ENCODE measurements around the gene SPN. TPM values are rescaled to one million over a fixed set of nuclear protein-coding genes. Genes with fewer than 3 reads are reported as not detected.
A peak's percentile ranks its signal among the peaks of the same experiment; 100 is the strongest.

SPN gene
- total RNA-seq, 4 donors from 2014 or later = 0.26 to 2.4 (median 0.83) TPM; not detected in 1

DNA sequence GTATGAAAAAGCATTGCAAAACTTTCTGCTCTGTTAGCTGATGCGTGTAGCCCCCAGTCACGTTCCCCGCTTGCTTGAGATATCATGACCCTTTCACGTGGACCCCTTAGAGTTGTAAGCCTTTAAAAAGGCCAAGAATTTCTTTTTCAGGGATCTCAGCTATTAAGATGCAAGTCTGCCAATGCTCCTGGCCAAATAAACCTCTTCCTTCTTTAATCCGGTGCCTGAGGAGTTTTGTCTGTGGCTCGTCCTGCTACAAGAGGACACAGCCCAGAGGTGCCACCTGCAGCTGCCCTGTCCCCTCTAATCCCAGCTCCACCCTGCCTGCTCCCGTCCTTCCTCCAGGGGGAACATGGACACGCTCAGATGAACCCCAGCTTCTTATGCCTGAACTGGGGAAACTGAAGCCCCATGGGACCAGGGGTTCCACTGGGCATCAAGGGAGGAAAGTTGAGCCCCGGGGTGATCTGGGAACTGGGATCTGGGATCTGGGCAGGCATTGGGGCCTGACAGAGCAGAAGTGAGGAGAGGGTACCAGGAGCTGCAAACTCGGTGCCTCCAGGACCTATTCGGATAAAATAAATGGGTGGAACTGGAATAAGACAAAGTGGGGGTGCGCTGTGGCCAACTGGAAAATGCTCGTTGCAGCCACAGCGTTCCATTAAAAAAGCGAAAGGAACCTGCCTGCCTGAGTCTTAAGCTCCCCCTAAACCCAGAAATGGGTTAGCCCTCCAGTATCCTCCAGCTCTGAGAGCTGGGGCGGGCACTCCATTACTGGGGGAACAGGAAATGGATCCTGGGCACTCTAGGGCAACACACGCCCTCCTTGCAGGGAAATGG lies 35.7 kb downstream of the SPN start:
- Histone ChIP-seq H3K27me3 (no peaks in the 10 kb centered on the region), H3K27ac (no peak overlapping the region), H3K36me3 (no peaks in the 10 kb centered on the region), H3K9me3 (no peaks in the 10 kb centered on the region), H3K4me3 (no peak overlapping the region), H3K4me1 (no peaks in the 10 kb centered on the region)
- no peak for DNase-seq
- TF ChIP-seq POLR2A (IDR thresholded peaks at IDR 0.05) = no peak
- TF ChIP-seq, protein P1, sequence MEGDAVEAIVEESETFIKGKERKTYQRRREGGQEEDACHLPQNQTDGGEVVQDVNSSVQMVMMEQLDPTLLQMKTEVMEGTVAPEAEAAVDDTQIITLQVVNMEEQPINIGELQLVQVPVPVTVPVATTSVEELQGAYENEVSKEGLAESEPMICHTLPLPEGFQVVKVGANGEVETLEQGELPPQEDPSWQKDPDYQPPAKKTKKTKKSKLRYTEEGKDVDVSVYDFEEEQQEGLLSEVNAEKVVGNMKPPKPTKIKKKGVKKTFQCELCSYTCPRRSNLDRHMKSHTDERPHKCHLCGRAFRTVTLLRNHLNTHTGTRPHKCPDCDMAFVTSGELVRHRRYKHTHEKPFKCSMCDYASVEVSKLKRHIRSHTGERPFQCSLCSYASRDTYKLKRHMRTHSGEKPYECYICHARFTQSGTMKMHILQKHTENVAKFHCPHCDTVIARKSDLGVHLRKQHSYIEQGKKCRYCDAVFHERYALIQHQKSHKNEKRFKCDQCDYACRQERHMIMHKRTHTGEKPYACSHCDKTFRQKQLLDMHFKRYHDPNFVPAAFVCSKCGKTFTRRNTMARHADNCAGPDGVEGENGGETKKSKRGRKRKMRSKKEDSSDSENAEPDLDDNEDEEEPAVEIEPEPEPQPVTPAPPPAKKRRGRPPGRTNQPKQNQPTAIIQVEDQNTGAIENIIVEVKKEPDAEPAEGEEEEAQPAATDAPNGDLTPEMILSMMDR (IDR thresholded peaks at IDR 0.05) = no peak
- intact Hi-C loops (cut with DNase I; ENCODE audit: low total_unique reads) = no loop called here

DNA sequence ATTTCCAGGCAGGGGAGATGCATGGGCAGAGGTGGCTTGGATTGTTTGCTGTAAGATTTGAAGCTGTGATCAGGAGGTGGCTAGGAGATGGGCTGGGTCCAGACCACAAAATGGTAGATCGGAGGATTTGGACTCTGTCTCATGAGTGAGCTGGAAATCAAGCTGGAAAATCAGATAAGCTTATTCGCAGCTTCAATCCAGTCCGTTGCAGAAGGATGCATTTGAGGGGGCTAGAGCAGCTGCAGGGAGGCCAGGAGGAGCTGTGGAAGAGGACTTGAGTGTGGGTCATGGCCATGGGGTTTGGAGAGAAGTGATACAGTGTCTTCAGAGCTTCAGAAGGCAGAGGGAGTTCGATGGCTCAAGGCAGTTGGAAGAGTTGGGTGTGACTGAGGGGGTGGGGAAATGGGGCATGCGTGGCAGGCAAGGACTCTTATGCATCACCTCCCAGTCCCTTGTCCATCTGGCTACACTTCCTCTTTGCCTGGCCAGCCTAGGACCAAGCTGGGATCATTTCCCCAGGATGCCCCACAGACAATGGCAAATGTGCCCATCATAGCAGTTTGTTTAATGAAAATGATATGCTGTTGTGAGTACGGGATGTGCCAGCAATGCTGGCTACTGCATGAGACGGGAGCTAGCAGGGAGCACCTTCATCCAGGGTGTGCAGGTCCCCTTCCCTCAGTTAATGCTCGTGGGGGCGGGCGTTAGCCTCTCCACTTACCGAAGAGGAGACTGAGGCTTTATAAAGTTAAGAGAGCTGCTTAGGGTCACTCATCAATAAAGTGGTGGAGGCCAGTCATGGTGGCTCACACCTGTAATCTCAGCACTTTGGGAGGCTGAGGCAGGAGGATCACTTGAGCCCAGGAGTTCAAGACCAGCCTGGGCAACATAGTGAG lies 36.5 kb downstream of the SPN start:
- Histone ChIP-seq H3K4me3 (no peak overlapping the region), H3K27me3 (no peaks in the 10 kb centered on the region), H3K36me3 (no peaks in the 10 kb centered on the region), H3K9me3 (no peaks in the 10 kb centered on the region), H3K27ac (no peak overlapping the region), H3K4me1 (no peaks in the 10 kb centered on the region)
- intact Hi-C loops (cut with DNase I; ENCODE audit: low total_unique reads) = no loop called here
- no peak for DNase-seq
- TF ChIP-seq, protein P1 (IDR thresholded peaks at IDR 0.05) = no peak
- no peak for TF ChIP-seq POLR2A (IDR thresholded peaks at IDR 0.05)

DNA sequence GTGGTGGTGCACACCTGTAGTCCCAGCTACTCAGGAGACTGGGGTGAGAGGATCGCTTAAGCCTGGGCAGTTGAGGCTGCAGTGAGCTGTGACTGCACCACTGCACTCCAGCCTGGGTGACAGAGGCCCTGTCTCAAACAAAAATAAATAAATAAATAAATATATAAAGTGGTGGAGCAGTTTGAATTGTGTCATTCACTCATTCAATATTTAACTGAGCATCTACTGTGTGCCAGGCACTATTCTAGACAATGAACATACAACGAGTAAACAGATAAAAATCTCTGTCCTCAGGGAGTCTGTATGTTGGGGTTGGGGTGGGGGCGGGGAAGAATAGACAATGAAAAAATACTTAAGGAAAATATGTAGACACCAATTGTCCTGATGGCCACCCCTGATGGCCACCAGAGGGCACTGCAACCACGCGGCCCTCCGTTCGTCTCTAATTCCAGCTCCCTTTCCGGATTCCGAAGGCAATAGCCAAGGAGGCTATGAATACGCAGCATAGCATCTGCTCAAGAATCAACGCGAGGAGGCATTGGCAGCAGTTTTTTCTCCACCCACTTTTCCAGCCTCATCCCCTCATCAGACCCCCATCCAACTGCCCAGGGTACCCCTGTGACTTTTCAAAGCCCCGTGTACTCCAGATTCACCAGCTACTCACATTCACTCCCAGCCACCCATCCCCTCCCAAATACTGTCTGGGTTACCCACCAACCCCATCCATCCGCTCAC lies 37.4 kb downstream of the SPN start:
- TF ChIP-seq POLR2A (IDR thresholded peaks at IDR 0.05) = no peak
- TF ChIP-seq, protein P1 (IDR thresholded peaks at IDR 0.05) = peak; percentile 79 to 89 (median 84)
- intact Hi-C loops (cut with DNase I; ENCODE audit: low total_unique reads) = no loop called here
- no peaks in the 10 kb centered on the region for H3K9me3 ChIP-seq
- no peaks in the 10 kb centered on the region for H3K36me3 ChIP-seq
- no peak overlapping the region for H3K27ac ChIP-seq
- H3K27me3 ChIP-seq = no peaks in the 10 kb centered on the region
- DNase-seq = peak; percentile 63 to 73
- no peak overlapping the region for H3K4me3 ChIP-seq
- H3K4me1 ChIP-seq = no peaks in the 10 kb centered on the region

DNA sequence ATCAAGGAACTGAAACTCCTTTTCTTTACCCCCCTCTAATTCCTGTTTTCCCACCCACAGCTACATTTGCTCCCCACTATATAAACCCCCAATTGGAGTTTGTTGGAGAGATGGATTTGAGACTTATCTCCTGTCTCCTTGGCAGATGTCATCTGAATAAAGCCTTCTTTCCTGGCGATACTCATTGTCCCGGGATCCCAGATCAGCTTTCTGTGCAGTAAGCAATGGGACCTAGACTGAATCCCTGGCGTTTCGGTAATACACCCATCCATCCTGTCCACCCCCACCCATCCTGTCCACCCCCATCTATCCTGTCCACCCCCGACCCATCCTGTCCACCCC lies 38.1 kb downstream of the SPN start:
- no peaks in the 10 kb centered on the region for H3K9me3 ChIP-seq
- no peak for DNase-seq
- TF ChIP-seq, protein P1 (IDR thresholded peaks at IDR 0.05) = no peak
- TF ChIP-seq POLR2A (IDR thresholded peaks at IDR 0.05) = no peak
- no peaks in the 10 kb centered on the region for H3K4me1 ChIP-seq
- no peaks in the 10 kb centered on the region for H3K36me3 ChIP-seq
- H3K27me3 ChIP-seq = no peaks in the 10 kb centered on the region
- H3K27ac ChIP-seq = no peak overlapping the region
- intact Hi-C loops (cut with DNase I; ENCODE audit: low total_unique reads) = no loop called here
- no peak overlapping the region for H3K4me3 ChIP-seq
